ENCODE measurements around the gene SETD3. TPM values are rescaled to one million over a fixed set of nuclear protein-coding genes. Genes with fewer than 3 reads are reported as not detected.

Gene SETD3
- total and polyA plus RNA-seq, 2 of the 8 experiments (the other 6 are each of a cell fraction or from before 2014, with no cell fraction given), result 24.0 to 64.0 TPM

DNA sequence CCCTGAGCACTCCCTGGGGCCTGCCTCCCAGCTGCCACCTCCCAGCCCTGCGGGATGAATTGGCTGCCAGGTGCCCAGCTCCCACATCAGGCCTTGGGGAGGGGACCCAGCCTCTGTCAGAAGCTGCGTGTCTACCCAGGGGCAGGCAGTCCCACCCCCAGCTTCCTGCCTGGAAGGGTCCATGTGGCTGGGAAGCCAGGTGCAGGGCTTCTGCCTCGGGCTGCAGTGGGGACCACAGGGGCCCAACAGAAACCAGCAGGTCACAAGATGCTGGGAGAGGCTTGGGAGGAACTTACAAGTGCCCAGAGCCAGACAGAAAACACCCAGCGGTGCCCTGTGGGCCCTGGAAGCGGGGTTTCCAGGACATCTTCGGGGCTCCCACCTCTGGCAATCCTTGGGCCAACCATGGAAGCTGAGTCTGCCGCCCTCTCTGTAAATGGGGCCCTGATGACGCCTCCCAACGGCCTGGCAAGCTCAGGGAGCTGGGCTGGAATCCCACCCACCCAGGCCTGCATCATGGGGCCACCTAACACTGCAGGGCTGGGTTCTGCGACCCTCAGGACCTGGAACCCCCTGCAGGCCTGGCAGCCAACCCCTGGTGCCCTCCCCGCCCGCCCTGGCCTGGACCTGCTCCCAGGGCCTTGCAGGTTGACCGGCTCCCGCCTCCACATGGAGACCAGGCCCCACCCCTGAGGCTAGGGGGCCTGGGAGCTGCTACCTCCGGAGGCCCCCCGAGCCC lies 37.2 kb upstream of the SETD3 start:
- H2AK5ac ChIP-seq (ENCODE audit: low read depth, low read length), result no peak overlapping the region; the same call in 1 of the 2 replicates
- no peaks in the 10 kb centered on the region for H3K23me2 ChIP-seq (ENCODE audit: low read depth, low read length)
- H4K5ac ChIP-seq (ENCODE audit: insufficient read length, low read depth, low read length), result no peak overlapping the region
- no peak overlapping the region for H3K4me3 ChIP-seq (ENCODE audit: extremely low read depth in 1 of 4, insufficient read depth in 2 of 4, low read depth in 3 of 4, low read length in 4 of 4)
- peaks cover 0 to 11% (median 4%) of the 10 kb centered on the region in 4 experiments; a peak in 6 of 7 replicates for H3K4me1 ChIP-seq (replicated peaks in 1 of 4; ENCODE audit: control insufficient read depth in 3 of 4, insufficient read depth in 4 of 4, low read length in 3 of 4)
- H3K56ac ChIP-seq (replicated peaks; ENCODE audit: insufficient read length, low read depth, low read length), result no peak overlapping the region
- no peak overlapping the region for H2BK15ac ChIP-seq (ENCODE audit: low read length)
- H3K36me3 ChIP-seq (ENCODE audit: control insufficient read depth in 2 of 4, insufficient read depth in 4 of 4, low read length in 3 of 4), result peaks cover 0 to 4% (median 0%) of the 10 kb centered on the region in 4 experiments; a peak in 2 of 8 replicates
- H2AFZ ChIP-seq (ENCODE audit: low read length), result no peak overlapping the region
- no peaks in the 10 kb centered on the region for H3K9me3 ChIP-seq (ENCODE audit: insufficient read depth in 2 of 2, low read depth in 1 of 2, low read length in 1 of 2)
- H3K18ac ChIP-seq (ENCODE audit: extremely low read depth, low read length), result no peak overlapping the region
- H3K23ac ChIP-seq (ENCODE audit: insufficient read length), result no peak overlapping the region
- no peak overlapping the region for H2BK12ac ChIP-seq (ENCODE audit: low read depth, low read length)
- CTCF ChIA-PET (ENCODE audit: partially characterized antibody), result interaction anchor here (0.6 to 3.8 kb wide), 26 partner anchors 10 to 429 kb away, joined by 3 to 32 read pairs (median 4); no protein-coding TSS in a partner anchor
- no peak overlapping the region for H3K9ac ChIP-seq (replicated peaks in 1 of 4; ENCODE audit: extremely low read depth in 1 of 4, low read depth in 3 of 4, low read length in 3 of 4)
- no peak overlapping the region for H2BK120ac ChIP-seq (replicated peaks; ENCODE audit: low read depth, low read length)
- no peaks in the 10 kb centered on the region; the same call in 1 of the 2 replicates for H3K79me1 ChIP-seq (ENCODE audit: low read depth, low read length)
- DNase-seq (ENCODE audit: low read depth in 1 of 2, low spot score in 2 of 2), result no peak
- no peak overlapping the region for H3K27ac ChIP-seq (ENCODE audit: low read depth, low read length)
- H3K27me3 ChIP-seq (replicated peaks in 1 of 4; ENCODE audit: control insufficient read depth in 3 of 4, extremely low read depth in 1 of 4, insufficient read depth in 3 of 4, low read length in 3 of 4), result no peaks in the 10 kb centered on the region
- H4K8ac ChIP-seq (ENCODE audit: extremely low read depth, insufficient read depth, low read length), result no peak overlapping the region
- H4K20me1 ChIP-seq (replicated peaks in 1 of 2; ENCODE audit: control insufficient read depth in 1 of 2, insufficient read depth in 2 of 2, low read length in 2 of 2), result peaks cover 3 to 5% of the 10 kb centered on the region in 2 experiments
- WGBS, 2 experiments (ENCODE audit: extremely low coverage in 1 of 2, insufficient coverage in 1 of 2, insufficient read length in 1 of 2, insufficient replicate concordance in 2 of 2, low coverage in 1 of 2, low lambda C conversion rate in 2 of 2, missing lambda C conversion rate in 1 of 2), result 82% methylated on average over 10 of the region's 16 CpGs; no CpG with 5 or more reads in 1 of the 2 experiments
- peaks cover 0 to 2% of the 10 kb centered on the region in 2 experiments; a peak in 1 of 4 replicates for H3K79me2 ChIP-seq (ENCODE audit: control insufficient read depth in 1 of 2, insufficient read depth in 2 of 2, low read length in 2 of 2)
- FAIRE-seq, result no peak
- no peak overlapping the region for H4K91ac ChIP-seq (replicated peaks; ENCODE audit: insufficient read length, low read length)
- no peak overlapping the region for H3K14ac ChIP-seq (ENCODE audit: insufficient read length)
- POLR2A ChIA-PET (ENCODE audit: partially characterized antibody), result interaction anchor here (1.0 to 1.3 kb wide), 2 partner anchors 26 to 77 kb away, joined by 3 read pairs; no protein-coding TSS in a partner anchor
- H3K4ac ChIP-seq (replicated peaks; ENCODE audit: insufficient read length, low read depth, low read length), result no peak overlapping the region
- H2BK20ac ChIP-seq (ENCODE audit: low read length), result no peak overlapping the region
- no peak overlapping the region for H3K4me2 ChIP-seq (ENCODE audit: insufficient read depth in 1 of 2, low read depth in 2 of 2, low read length in 2 of 2)
- H2BK5ac ChIP-seq (ENCODE audit: low read depth, low read length), result no peak overlapping the region; the same call in 1 of the 2 replicates
- TF ChIP-seq SIN3A (conservative IDR thresholded peaks at IDR 0.05 in 1 of 2, IDR thresholded peaks at IDR 0.05 in 1 of 2; ENCODE audit: low read depth in 1 of 2, low read length in 2 of 2) (no peak), CTCF (IDR thresholded peaks at IDR 0.05; ENCODE audit: control extremely low read depth in 1 of 3, insufficient read depth in 1 of 3, low read depth in 1 of 3, low read length in 3 of 3) (no peak), CBX5 (IDR thresholded peaks at IDR 0.05; ENCODE audit: low read depth, low read length) (no peak), KDM4A (IDR thresholded peaks at IDR 0.05; ENCODE audit: low read depth, low read length, severe bottlenecking) (no peak)

All from H1 (cell line).